ENCODE results near the gene PLCB1. TPM values are rescaled to one million over a fixed set of nuclear protein-coding genes. Genes with fewer than 3 reads are reported as not detected.

Gene PLCB1
- total RNA-seq, 1 donor from 2014 or later: 10.8 TPM

GRCh38 chr20:8654486-8654885 lies 522.4 kb downstream of the PLCB1 start:
- Mint-ChIP-seq H3K4me3 (ENCODE audit: unreplicated experiment) (no peak overlapping the region), H3K36me3 (ENCODE audit: low read depth) (peaks cover 3% of the 10 kb centered on the region), H3K27me3 (ENCODE audit: low read depth) (no peaks in the 10 kb centered on the region), H3K9me3 (ENCODE audit: low read depth) (no peaks in the 10 kb centered on the region), H3K27ac (ENCODE audit: unreplicated experiment) (no peak overlapping the region), H3K4me1 (ENCODE audit: low read depth) (peaks cover 11% of the 10 kb centered on the region)
- TF ChIP-seq CTCF (IDR thresholded peaks at IDR 0.05): no peak
- DNase-seq (ENCODE audit: low spot score): no peak

DNA sequence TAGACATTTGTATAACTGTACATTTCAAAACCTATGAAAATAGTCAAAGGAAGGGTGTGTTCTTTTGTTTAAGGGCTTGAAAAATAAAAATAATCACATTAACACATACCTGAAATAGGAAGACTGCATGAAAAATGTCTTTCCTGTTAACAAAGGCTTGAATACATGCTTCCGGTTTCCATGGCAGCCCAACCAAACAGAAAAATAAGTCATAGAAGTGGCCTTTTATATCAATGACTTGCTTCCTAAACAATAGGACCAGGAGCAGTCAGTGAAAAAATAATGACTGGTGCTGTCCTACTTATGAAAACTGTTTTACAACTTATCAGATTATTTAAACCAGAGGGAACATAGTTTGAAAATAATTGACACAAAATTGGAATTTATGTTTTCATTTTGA lies 524.3 kb downstream of the PLCB1 start:
- Mint-ChIP-seq H3K36me3 (ENCODE audit: low read depth) (peaks cover 3% of the 10 kb centered on the region), H3K4me3 (ENCODE audit: unreplicated experiment) (no peak overlapping the region), H3K4me1 (ENCODE audit: low read depth) (peaks cover 11% of the 10 kb centered on the region), H3K9me3 (ENCODE audit: low read depth) (no peaks in the 10 kb centered on the region), H3K27ac (ENCODE audit: unreplicated experiment) (no peak overlapping the region), H3K27me3 (ENCODE audit: low read depth) (no peaks in the 10 kb centered on the region)
- TF ChIP-seq CTCF (IDR thresholded peaks at IDR 0.05): no peak
- no peak for DNase-seq (ENCODE audit: low spot score)

DNA sequence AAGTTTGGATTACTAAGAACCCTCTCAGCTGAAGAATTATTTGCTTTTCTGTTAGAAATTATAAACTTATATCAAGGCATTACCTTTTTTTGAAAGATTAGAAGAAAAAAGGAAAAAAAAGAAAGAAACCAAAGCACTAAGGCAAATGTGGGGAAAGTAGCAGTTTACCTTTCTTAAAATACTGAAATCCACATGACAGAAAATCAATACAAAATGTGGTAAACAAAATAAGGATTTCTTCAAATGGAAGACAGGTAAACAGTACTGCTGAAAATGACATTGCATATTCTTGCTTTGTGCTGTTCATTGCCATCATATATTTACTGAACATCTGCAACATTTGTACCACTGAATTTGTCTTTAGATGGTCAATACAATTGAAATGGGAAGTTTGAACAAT lies 525.6 kb downstream of the PLCB1 start:
- peaks cover 8% of the 10 kb centered on the region for H3K4me1 Mint-ChIP-seq (ENCODE audit: low read depth)
- no peak for DNase-seq (ENCODE audit: low spot score)
- H3K27ac Mint-ChIP-seq (ENCODE audit: unreplicated experiment): no peak overlapping the region
- H3K9me3 Mint-ChIP-seq (ENCODE audit: low read depth): no peaks in the 10 kb centered on the region
- H3K27me3 Mint-ChIP-seq (ENCODE audit: low read depth): no peaks in the 10 kb centered on the region
- H3K4me3 Mint-ChIP-seq (ENCODE audit: unreplicated experiment): no peak overlapping the region
- no peak for TF ChIP-seq CTCF (IDR thresholded peaks at IDR 0.05)
- H3K36me3 Mint-ChIP-seq (ENCODE audit: low read depth): peaks cover 3% of the 10 kb centered on the region

DNA sequence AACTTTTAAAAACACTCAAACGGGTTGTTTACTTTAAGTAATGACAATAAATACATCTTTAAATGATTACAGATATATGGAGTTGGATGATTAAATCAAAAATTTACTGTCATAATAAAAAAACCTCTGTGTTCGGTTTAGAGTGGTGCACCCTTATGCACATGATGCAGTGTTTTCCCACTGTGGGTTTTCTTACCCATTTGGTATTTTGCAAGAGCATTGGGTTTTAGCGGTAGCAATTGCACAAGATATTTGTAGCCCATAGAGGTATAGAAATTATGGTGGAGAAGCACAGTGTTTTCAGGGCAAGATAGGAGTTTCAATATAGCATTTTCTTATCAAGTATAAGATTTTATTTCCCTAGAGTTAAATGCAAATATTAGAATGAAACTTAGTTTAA lies 526.0 kb downstream of the PLCB1 start:
- Mint-ChIP-seq H3K27ac (ENCODE audit: unreplicated experiment) (no peak overlapping the region), H3K36me3 (ENCODE audit: low read depth) (peaks cover 3% of the 10 kb centered on the region), H3K9me3 (ENCODE audit: low read depth) (no peaks in the 10 kb centered on the region), H3K4me3 (ENCODE audit: unreplicated experiment) (no peak overlapping the region), H3K27me3 (ENCODE audit: low read depth) (no peaks in the 10 kb centered on the region), H3K4me1 (ENCODE audit: low read depth) (peaks cover 8% of the 10 kb centered on the region)
- TF ChIP-seq CTCF (IDR thresholded peaks at IDR 0.05): no peak
- no peak for DNase-seq (ENCODE audit: low spot score)

GRCh38 chr20:8661229-8661952 lies 529.3 kb downstream of the PLCB1 start:
- no peak overlapping the region for H3K4me3 Mint-ChIP-seq (ENCODE audit: unreplicated experiment)
- no peaks in the 10 kb centered on the region for H3K9me3 Mint-ChIP-seq (ENCODE audit: low read depth)
- no peak for DNase-seq (ENCODE audit: low spot score)
- H3K4me1 Mint-ChIP-seq (ENCODE audit: low read depth): peaks cover 5% of the 10 kb centered on the region
- H3K36me3 Mint-ChIP-seq (ENCODE audit: low read depth): peaks cover 3% of the 10 kb centered on the region
- no peaks in the 10 kb centered on the region for H3K27me3 Mint-ChIP-seq (ENCODE audit: low read depth)
- H3K27ac Mint-ChIP-seq (ENCODE audit: unreplicated experiment): no peak overlapping the region
- TF ChIP-seq CTCF (IDR thresholded peaks at IDR 0.05): no peak

Data from chondrocyte (in vitro differentiated cells).